Fibroblast of skin of abdomen (primary cell): ENCODE results near the gene CNTFR.

ENCODE experiments used
- DNase-seq: peaks from one replicate; pipeline ENCODE4 v3.0.0-alpha.2; 2013

The CNTFR gene

DNA sequence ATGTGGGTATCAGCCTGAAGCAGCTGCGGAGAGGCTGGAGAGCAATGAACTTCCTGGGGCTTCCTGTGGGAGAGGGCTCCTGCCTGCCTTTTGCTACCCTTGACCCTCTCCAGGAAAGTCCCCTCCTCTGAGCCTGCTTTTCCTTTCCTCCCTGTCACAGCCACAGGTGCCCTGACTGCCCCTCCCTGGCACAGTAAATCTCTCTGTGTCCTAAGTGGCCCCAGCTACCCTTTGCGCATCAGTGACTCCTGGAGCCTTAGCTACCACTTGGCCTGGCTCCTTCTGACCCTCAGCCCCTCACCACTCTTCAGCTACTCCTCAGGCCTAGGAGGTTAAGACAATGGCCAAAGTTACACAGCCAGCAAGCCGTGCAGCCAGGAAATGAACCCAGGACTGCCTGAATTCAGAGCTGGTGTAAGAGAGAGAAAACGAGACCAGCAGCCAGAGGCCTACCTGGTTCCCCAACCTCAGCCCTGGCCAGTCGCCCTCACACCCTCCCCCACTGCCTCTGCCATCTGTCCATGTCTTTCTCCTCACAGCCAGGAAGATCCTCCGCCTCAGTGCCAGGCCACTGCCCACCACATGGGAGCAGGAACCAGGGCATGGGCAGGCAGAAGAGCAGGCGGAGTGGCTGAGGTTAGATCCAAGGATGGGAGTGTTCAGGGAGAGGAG lies 18.6 kb downstream of the CNTFR start:
- no peak for DNase-seq

GRCh38 chr9:34570376-34570775 lies 19.1 kb downstream of the CNTFR start:
- DNase-seq, result no peak

DNA sequence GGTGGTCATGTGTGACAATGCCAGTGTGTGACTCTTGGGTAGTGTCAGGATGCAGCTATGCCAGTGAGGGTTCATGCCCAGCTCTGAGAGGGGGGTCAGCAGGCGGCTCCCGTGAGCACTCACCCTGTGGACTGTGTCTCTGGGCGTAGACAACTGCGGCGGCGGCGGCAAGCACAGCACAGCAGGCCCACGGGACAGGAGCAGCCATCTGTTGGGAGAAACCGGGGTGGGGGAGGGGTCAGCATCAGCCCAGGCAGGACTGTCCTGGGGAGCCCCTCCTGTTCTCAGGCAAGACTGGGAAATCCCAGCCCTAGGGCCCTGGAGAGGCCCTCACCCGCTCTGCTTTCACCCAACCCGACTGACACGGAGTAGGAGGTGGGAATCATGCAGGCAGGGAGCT lies 20.8 kb downstream of the CNTFR start:
- DNase-seq, result no peak

GRCh38 chr9:34568133-34568532 lies 21.4 kb downstream of the CNTFR start:
- DNase-seq, result no peak

- DNase-seq, result no peak
Observed at GRCh38 chr9:34566972-34567371, 22.6 kb downstream of the CNTFR start.

DNA sequence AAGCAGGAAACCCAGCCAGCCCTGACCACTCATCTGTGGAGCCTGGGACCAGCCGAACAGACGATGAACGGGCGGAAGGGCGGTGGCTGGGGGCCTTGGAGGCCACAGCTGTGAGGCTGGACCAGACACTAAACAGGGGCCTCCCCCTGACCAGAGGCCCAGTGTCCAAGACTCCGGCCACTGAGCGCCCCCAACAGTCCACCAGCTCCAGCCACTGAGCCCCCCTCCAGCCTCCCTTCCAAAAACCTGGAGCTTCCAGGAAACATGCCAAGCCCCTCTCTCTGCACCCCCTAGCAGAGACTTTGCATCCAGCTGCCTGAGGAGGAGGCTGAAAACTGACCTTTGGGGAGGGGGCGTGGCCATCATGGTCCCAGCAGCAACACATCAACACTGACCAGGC lies 23.2 kb downstream of the CNTFR start:
- no peak for DNase-seq

DNA sequence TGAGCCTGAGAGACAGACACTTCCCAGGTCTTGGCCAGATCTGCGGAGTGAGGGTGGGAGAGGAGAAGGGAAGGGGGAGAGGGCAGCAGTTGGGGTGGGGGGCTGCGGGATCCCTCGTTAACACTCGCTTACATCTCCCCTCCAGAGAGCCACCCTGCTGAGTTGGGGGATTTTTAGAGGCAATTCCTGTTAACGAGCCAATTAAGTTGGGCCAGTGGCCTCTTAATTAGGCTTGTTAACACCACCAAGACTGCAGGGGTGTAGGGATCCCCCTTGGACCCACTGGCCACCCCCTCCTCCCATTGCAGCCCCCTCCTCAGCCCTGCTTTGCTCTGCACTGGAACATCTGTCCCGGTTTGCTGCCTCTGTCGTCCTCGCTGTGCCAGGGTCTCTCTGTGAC lies 23.7 kb downstream of the CNTFR start:
- DNase-seq, result no peak

- DNase-seq, result no peak
Observed at GRCh38 chr9:34564617-34565016, 24.9 kb downstream of the CNTFR start.

- no peak for DNase-seq
Observed at GRCh38 chr9:34563262-34563661, 26.3 kb downstream of the CNTFR start.

DNA sequence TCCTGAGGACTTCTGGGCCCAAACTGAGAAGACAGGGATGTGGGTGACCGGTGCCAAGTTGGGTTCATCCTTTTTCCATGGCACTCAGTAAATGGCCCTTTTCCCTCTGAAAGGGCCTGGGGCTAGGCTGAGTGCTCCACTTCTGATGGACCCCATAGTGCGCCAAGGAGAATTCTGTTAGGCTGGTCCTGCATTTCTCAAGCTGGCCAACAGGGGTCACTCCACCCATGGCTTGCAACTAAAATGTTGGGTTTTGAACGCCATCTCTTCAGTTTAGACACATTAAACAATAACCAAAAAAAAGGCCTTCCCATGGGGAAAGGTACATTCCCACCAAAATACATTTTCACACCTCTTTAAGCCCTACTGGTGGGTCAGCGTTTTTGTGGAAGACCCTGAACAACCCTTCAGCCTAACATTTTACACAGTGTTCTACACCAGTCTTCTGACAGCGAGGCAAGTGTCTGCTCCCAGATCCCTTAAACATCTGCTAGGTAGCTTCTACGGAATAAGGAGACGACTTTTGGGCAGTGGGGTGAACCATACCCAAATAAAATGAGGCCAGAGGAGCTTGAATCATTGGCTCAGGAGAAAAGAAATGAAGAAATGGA lies 27.3 kb downstream of the CNTFR start:
- no peak for DNase-seq

- DNase-seq, result no peak
Observed at GRCh38 chr9:34560599-34561214, 28.8 kb downstream of the CNTFR start.

DNA sequence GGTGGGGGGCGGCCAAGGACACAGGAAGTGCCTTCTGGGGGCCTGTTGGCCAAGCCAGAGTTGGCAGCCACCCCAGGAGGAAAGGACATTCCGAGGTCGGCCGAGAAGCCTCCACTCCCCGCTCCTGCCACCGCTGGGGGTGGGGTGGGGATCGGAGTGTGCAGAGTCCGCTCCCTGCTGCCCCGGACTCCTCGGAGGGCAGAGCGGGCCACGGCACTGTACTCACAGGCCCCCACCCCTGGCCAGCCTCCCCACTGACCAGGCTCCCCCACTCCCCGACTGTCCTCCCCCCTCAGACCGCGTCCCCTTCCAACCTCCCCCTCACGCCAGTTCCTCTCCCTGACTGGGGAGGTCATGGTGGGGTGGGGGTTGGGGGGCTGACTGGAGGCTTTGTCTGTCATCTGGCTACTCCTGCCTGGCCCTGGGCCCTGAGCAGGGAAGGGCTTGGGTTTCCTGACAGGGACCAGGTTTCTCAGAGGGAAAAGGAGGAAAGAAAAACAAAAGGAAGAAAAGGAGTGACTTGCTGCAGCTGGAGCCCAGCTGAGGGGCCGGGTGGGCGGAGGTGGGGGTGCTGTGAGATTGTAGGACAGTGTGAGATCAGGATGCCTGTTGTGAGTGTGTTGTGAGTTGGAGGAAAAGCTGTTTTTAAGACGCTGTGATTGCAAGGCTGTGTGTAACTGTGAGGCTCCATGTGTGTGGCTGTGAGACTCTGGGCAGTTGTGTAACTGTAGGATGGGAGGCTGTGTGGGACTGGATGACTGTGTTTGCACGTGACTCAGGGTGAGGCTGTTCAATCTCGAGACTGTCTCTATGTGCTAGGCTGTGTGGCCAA lies 29.7 kb downstream of the CNTFR start:
- DNase-seq, result peak; percentile 50

DNA sequence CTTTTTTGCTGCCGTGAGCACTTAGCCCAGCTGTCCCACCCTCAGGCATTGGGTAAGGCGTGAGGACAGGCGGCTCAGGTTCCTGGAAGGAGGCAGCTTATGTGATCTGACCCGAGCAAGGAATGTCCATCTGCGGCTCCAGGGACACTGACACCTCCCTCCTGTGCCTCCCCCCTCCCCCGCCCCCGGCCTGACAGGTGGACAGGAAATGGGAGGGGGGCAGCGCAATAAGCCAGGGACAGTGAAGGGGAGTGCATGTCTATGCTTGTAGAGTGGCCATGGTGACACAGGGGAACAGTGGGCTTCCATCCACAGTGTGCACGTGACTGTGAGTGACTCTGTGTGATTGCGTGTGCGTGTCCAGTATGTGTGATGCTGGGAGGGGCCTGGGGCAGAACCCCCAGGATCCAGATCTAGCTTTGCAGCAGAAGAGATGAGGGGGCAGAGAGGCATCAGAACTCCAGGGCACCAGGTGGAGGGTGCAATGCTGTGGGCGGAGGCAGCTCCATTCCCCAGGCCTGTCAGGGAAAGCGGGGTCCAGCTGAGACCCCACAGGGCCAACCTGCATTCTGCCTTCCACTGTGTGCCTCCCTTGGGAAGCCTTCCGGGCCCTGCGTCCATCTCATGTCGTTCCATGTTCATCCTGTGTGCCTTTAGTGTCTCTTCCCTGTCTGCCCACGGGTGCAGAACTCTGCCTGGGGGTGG lies 30.5 kb downstream of the CNTFR start:
- DNase-seq, result no peak

GRCh38 chr9:34558364-34558763 lies 31.2 kb downstream of the CNTFR start:
- DNase-seq, result no peak

DNA sequence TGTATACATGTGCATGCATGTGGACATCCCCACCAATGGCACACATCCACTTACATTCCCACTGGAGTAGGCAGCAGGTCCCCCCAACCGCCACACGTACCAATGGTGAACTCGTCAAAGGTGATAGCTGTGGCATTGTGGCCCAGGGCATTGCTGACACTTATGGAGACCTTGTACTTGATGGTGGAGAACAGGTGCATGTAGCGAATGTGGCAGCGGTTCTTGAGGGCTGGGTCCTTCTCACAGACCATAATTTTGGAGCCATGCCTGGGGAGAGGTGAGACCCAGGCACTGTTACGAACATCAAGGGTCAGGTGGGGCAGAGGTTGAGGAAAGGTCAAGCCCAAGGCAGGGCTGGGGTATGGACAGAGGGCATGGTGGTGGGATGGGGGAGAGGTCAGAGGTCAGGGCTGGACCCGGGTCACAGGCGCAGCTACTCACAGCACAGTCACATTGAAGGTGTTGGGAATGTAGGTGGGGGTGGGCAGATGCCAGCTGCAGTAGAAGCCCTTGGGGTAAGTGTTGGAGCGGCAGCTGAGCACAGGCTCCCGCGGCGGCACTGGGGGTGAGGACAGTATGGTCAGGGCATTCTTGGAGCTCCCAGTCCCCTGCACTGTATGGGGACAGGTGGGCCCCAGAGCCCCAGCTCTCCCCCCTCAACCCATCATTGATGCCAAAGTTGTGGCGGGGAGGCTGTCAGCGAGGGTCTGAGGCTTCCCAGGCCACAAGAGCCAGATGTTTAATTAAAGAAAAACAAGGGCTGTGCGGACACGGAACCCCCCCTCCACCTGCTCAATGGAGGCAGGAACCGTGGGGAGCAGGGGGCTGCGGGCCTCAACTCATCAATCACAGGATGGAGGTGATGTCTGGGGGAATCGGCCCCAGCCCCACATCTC lies 31.9 kb downstream of the CNTFR start:
- no peak for DNase-seq

DNA sequence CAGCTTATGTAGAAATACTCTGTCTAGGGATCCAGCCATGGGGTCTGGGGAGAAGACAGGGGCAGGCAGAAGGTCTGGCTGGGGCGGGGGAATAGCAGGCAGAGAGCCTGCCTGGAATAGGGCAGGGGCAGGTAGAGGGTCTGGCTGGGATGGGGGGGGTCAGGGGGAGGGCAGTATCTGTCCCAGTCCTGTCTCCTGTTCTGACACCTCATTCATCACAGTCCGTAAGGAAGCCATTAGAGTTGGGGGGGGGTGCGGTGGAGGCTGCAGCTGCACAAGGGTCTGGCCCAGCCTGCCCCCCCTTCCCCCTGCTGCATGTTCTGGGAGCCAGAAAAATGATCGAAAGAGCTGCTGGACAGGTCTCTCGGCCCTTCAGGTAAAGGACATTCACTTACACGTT lies 32.6 kb downstream of the CNTFR start:
- DNase-seq, result no peak

GRCh38 chr9:34555936-34556525 lies 33.5 kb downstream of the CNTFR start:
- no peak for DNase-seq

- no peak for DNase-seq
Observed at GRCh38 chr9:34555500-34555899, 34.0 kb downstream of the CNTFR start.

DNA sequence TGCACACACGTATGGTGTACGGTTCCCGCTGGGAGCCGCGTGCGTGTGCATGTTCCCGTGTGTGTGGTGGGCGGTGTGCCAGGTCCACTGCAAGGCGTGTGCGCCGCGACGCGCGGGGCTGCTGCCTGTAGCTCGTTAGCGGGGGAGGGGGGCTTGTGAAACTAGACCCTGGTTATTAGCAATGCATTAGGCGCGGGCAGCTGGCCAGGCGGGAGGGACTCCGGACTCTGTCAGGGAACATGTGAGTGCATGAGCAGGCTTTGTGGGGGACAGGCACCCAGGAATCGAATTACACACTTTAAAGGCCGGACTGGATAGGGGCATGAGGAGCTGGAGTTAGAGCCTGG lies 34.5 kb downstream of the CNTFR start:
- DNase-seq, result peak; percentile 21

DNA sequence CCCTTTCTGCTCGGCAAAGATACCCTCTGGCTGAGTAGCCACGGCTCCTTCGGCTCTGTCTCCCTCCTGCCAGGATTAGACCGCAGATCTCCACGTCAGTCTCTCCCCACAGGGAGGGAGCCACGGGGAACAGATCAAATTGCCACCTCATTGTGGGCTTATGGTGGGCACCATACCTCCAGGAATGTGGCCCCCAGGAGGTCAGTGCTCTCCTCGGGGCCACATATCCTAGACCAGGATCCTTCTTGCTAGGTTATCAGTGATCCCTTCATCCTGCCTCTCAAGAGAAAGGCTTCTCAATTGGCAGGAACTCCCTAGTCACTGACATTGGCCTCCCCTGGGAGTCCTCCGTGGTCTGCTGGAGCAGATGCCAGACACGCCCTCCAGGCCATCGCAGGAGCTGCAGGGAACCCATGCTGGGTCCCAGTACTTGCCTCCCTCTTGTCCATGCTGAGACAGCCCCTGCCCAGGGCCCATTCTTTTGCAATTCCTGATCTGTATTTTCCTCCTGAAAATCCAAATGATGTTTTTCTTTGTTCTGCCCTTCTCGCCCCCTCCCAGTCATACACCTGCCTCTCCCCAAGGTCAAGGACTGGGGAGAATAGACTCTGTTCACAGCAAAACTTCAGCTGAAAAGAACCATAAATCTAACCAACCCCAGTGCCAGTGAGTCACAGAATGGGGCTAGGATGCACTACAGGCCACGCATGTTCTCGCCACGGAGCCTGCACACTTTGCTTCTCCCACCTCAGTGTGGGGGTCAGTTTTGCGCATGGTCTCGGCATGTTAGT lies 35.1 kb downstream of the CNTFR start:
- DNase-seq, result no peak
